ENCODE data around the gene FBXL3.

GRCh38 chr13:76958841-76959432 is 68.0 kb downstream of the FBXL3 start:
- TF ChIP-seq POLR2AphosphoS5 (IDR thresholded peaks at IDR 0.05; ENCODE audit: low read depth, low read length): no peak
- TF ChIP-seq TAF1 (IDR thresholded peaks at IDR 0.05; ENCODE audit: borderline replicate concordance, insufficient read depth, low read length): no peak
- TF ChIP-seq SIN3A (IDR thresholded peaks at IDR 0.05; ENCODE audit: borderline replicate concordance, insufficient read depth, low read length): no peak
- no peak for TF ChIP-seq REST (IDR thresholded peaks at IDR 0.05; ENCODE audit: insufficient read depth in 1 of 2, low read depth in 2 of 2, low read length in 2 of 2)
- TF ChIP-seq FOXP2 (optimal IDR thresholded peaks at IDR 0.05; ENCODE audit: borderline replicate concordance, extremely low read depth, extremely low read length, insufficient read depth): no peak

Data from PFSK-1 (cell line).